H1 (cell line): Measurements from ENCODE around the gene CRADD. TPM values are rescaled to one million over a fixed set of nuclear protein-coding genes. Genes with fewer than 3 reads are reported as not detected.
"Not testable (repeated sequence)": the region's sequence is repeated elsewhere in the genome, so short reads cannot be mapped to it uniquely, and the experiment has no call there.

ENCODE experiments used
- CTCF ChIA-PET: fragments of 300-600 bp; sonication (Branson Sonifier 250); formaldehyde crosslinking; loops from one replicate; lab custom pipeline; 2021; ENCODE audit not compliant: partially characterized antibody; lab: Charles Lee
- POLR2A ChIA-PET: fragments of 300-600 bp; sonication (Branson Sonifier 250); formaldehyde crosslinking; loops from one replicate; lab custom pipeline; 2021; ENCODE audit warnings: inconsistent platforms; ENCODE audit not compliant: partially characterized antibody; lab: Charles Lee
- DNase-seq, 2 experiments: peaks; one replicate each; pipeline versions ENCODE4 v3.0.0 to v3.0.0-alpha.2; 2010 to 2022; ENCODE audit warnings: low spot score in 2 of 2, low read depth in 1 of 2, mixed read lengths in 1 of 2
- FAIRE-seq: peaks from 2 replicates; lab custom pipeline; 2011; peaks lifted over from hg19 to GRCh38; lab: Jason Lieb, UNC
- H2AFZ ChIP-seq: 2 replicates; pipeline ENCODE4 v1.8.1; 2012; ENCODE audit warnings: low read length, inconsistent platforms
- H2AK5ac ChIP-seq: 2 replicates; pipeline ENCODE4 v1.6.1; 2013; ENCODE audit warnings: low read depth, low read length
- H2BK120ac ChIP-seq: replicated peaks from 2 replicates; pipeline ENCODE3; 2013; ENCODE audit warnings: low read depth, low read length, inconsistent platforms
- H2BK12ac ChIP-seq: 2 replicates; pipeline ENCODE4 v1.6.1; 2013; ENCODE audit warnings: low read depth, low read length
- H2BK15ac ChIP-seq: 2 replicates; pipeline ENCODE4 v1.6.1; 2013; ENCODE audit warnings: low read length
- H2BK20ac ChIP-seq: 2 replicates; pipeline ENCODE4 v1.6.1; 2013; ENCODE audit warnings: low read length
- H2BK5ac ChIP-seq: 2 replicates; pipeline ENCODE4 v1.6.1; 2013; ENCODE audit warnings: low read depth, low read length
- H3K14ac ChIP-seq: 2 replicates; pipeline ENCODE4 v1.6.1; 2013; ENCODE audit warnings: inconsistent platforms; ENCODE audit not compliant: insufficient read length
- H3K18ac ChIP-seq: 2 replicates; pipeline ENCODE4 v1.6.1; 2013; ENCODE audit warnings: low read length; ENCODE audit errors: extremely low read depth
- H3K23ac ChIP-seq: 2 replicates; pipeline ENCODE4 v1.6.1; 2013; ENCODE audit warnings: inconsistent platforms; ENCODE audit not compliant: insufficient read length
- H3K23me2 ChIP-seq: 2 replicates; pipeline ENCODE4 v1.6.1; 2013; ENCODE audit warnings: low read depth, low read length
- H3K27ac ChIP-seq: 2 replicates; pipeline ENCODE4 v1.6.1; 2011; ENCODE audit warnings: low read depth, low read length, inconsistent platforms
- H3K27me3 ChIP-seq, 4 experiments: replicated peaks in 1 of 4; 1 replicate in 1 of 4; 2 replicates in 3 of 4; pipeline versions ENCODE4 v1.6.1 to v1.8.1; 2011 to 2013; ENCODE audit warnings: low read length in 3 of 4, mild to moderate bottlenecking in 3 of 4, inconsistent platforms in 2 of 4, mixed read lengths in 2 of 4, moderate library complexity in 1 of 4; ENCODE audit not compliant: control insufficient read depth in 3 of 4, insufficient read depth in 3 of 4; ENCODE audit errors: extremely low read depth in 1 of 4
- H3K36me3 ChIP-seq, 4 experiments: 2 replicates each; pipeline versions ENCODE4 v1.6.1 to v1.8.1; 2011 to 2013; ENCODE audit warnings: mild to moderate bottlenecking in 4 of 4, low read length in 3 of 4, moderate library complexity in 2 of 4, control low read depth in 1 of 4, inconsistent platforms in 1 of 4; ENCODE audit not compliant: insufficient read depth in 4 of 4, control insufficient read depth in 2 of 4
- H3K4ac ChIP-seq: replicated peaks from 2 replicates; pipeline ENCODE3; 2013; ENCODE audit warnings: low read length, low read depth, mixed read lengths, inconsistent platforms; ENCODE audit not compliant: insufficient read length
- H3K4me1 ChIP-seq, 4 experiments: replicated peaks in 1 of 4; 1 replicate in 1 of 4; 2 replicates in 3 of 4; pipeline versions ENCODE4 v1.6.1 to v1.8.1; 2011 to 2013; ENCODE audit warnings: low read length in 3 of 4, inconsistent platforms in 2 of 4, mixed read lengths in 1 of 4; ENCODE audit not compliant: insufficient read depth in 4 of 4, control insufficient read depth in 3 of 4
- H3K4me2 ChIP-seq, 2 experiments: 2 replicates each; pipeline versions ENCODE4 v1.6.1 to v1.8.1; 2011 to 2013; ENCODE audit warnings: low read depth in 2 of 2, low read length in 2 of 2, control low read depth in 1 of 2, inconsistent platforms in 1 of 2, mild to moderate bottlenecking in 1 of 2; ENCODE audit not compliant: insufficient read depth in 1 of 2
- H3K4me3 ChIP-seq, 4 experiments: fragments of 200-600, 300-600 bp in 1 of 4; sonication (generic), shearing (Covaris generic), sonication (Bioruptor Twin) in 1 of 4; 2 replicates each; pipeline versions ENCODE4 v1.5.1 to v1.8.1; 2011 to 2016; ENCODE audit warnings: low read length in 4 of 4, low read depth in 3 of 4, control low read depth in 2 of 4, inconsistent platforms in 2 of 4, mild to moderate bottlenecking in 2 of 4, mixed read lengths in 1 of 4, moderate library complexity in 1 of 4; ENCODE audit not compliant: insufficient read depth in 2 of 4; ENCODE audit errors: extremely low read depth in 1 of 4
- H3K56ac ChIP-seq: replicated peaks from 2 replicates; pipeline ENCODE3; 2013; ENCODE audit warnings: low read depth, mild to moderate bottlenecking, mixed read lengths, low read length, inconsistent platforms; ENCODE audit not compliant: insufficient read length
- H3K79me1 ChIP-seq: 2 replicates; pipeline ENCODE4 v1.6.1; 2013; ENCODE audit warnings: low read depth, low read length, control low read depth
- H3K79me2 ChIP-seq, 2 experiments: 2 replicates each; pipeline versions ENCODE4 v1.6.1 to v1.8.1; 2012 to 2013; ENCODE audit warnings: low read length in 2 of 2, mild to moderate bottlenecking in 2 of 2, inconsistent platforms in 1 of 2; ENCODE audit not compliant: insufficient read depth in 2 of 2, control insufficient read depth in 1 of 2
- H3K9ac ChIP-seq, 4 experiments: replicated peaks in 1 of 4; 1 replicate in 1 of 4; 2 replicates in 3 of 4; pipeline versions ENCODE4 v1.6.1 to v1.8.1; 2011 to 2013; ENCODE audit warnings: low read depth in 3 of 4, low read length in 3 of 4, control low read depth in 2 of 4, mild to moderate bottlenecking in 2 of 4, moderate library complexity in 2 of 4, inconsistent platforms in 1 of 4; ENCODE audit errors: extremely low read depth in 1 of 4
- H3K9me3 ChIP-seq, 2 experiments: 2 replicates each; pipeline versions ENCODE4 v1.6.1 to v1.8.1; 2012 to 2013; ENCODE audit warnings: mild to moderate bottlenecking in 2 of 2, moderate library complexity in 2 of 2, control low read depth in 1 of 2, inconsistent platforms in 1 of 2, low read depth in 1 of 2, low read length in 1 of 2, mixed read lengths in 1 of 2; ENCODE audit not compliant: insufficient read depth in 2 of 2
- H4K20me1 ChIP-seq, 2 experiments: replicated peaks in 1 of 2; 2 replicates each; pipeline versions ENCODE3 to v1.8.1; 2011 to 2013; ENCODE audit warnings: inconsistent platforms in 2 of 2, low read length in 2 of 2, mild to moderate bottlenecking in 1 of 2; ENCODE audit not compliant: insufficient read depth in 2 of 2, control insufficient read depth in 1 of 2
- H4K5ac ChIP-seq: 2 replicates; pipeline ENCODE4 v1.6.1; 2013; ENCODE audit warnings: low read length, low read depth, mixed read lengths, inconsistent platforms; ENCODE audit not compliant: insufficient read length
- H4K8ac ChIP-seq: 2 replicates; pipeline ENCODE4 v1.8.0; 2013; ENCODE audit warnings: mild to moderate bottlenecking, moderate library complexity, low read length, inconsistent platforms; ENCODE audit not compliant: insufficient read depth; ENCODE audit errors: extremely low read depth
- H4K91ac ChIP-seq: replicated peaks from 2 replicates; pipeline ENCODE3; 2013; ENCODE audit warnings: low read length, mixed read lengths, inconsistent platforms; ENCODE audit not compliant: insufficient read length
- EGR1 ChIP-seq: IDR thresholded peaks from 2 replicates; pipeline ENCODE4 v1.6.1; 2011; ENCODE audit warnings: low read depth, low read length, borderline replicate concordance
- EP300 ChIP-seq, 2 experiments: IDR thresholded peaks; 1 replicate in 1 of 2; 2 replicates in 1 of 2; pipeline ENCODE4 v1.6.1; 2011 to 2012; ENCODE audit warnings: low read depth in 2 of 2, low read length in 2 of 2, mild to moderate bottlenecking in 2 of 2, borderline replicate concordance in 1 of 2, inconsistent platforms in 1 of 2, moderate library complexity in 1 of 2
- PHF8 ChIP-seq: fragments of 200-600 bp; sonication (generic); conservative IDR thresholded peaks from 2 replicates; pipeline ENCODE4 v1.7.1; 2012; ENCODE audit warnings: low read depth, mild to moderate bottlenecking, inconsistent platforms, low read length, moderate library complexity
- RXRA ChIP-seq: IDR thresholded peaks from 2 replicates; pipeline ENCODE4 v1.6.1; 2011; ENCODE audit warnings: low read depth, mild to moderate bottlenecking, low read length, moderate library complexity; ENCODE audit not compliant: insufficient read depth
- TEAD4 ChIP-seq: IDR thresholded peaks from 2 replicates; pipeline ENCODE4 v1.6.1; 2012; ENCODE audit warnings: low read depth, low read length, inconsistent platforms, mixed read lengths
- YY1 ChIP-seq: IDR thresholded peaks from 2 replicates; pipeline ENCODE4 v1.6.1; 2011; ENCODE audit warnings: low read depth, mild to moderate bottlenecking, low read length
- WGBS, 2 experiments: shearing (Covaris generic) in 1 of 2; methylation state at CpG; one replicate each; pipeline versions ENCODE4 v1.1.6 to v1.1.7; 2013 to 2015; ENCODE audit warnings: low lambda C conversion rate in 2 of 2, mixed read lengths in 2 of 2, inconsistent platforms in 1 of 2, low coverage in 1 of 2, missing lambda C conversion rate in 1 of 2; ENCODE audit not compliant: insufficient replicate concordance in 2 of 2, insufficient coverage in 1 of 2, insufficient read length in 1 of 2; ENCODE audit errors: extremely low coverage in 1 of 2, missing lambda C conversion rate in 1 of 2; 5-methylcytosine and 5-hydroxymethylcytosine counted together
- polyA plus RNA-seq, 7 experiments: library from polyadenylated mRNA; depleted of rRNA in 3 of 7; stranded (reverse) in 5 of 7; unstranded in 2 of 7; fragments of >200 nt in 5 of 7; fragments of 200-250 nt in 2 of 7; gene quantifications; 1 replicate in 5 of 7; 2 replicates in 1 of 7; 4 replicates in 1 of 7; pipeline versions ENCODE4 v1.2.1 to v1.2.3, GENCODE V29; 2011 to 2013; ENCODE audit warnings: missing spikeins in 2 of 7, mixed read lengths in 2 of 7
- total RNA-seq: library from RNA; stranded (reverse); fragmentation: NEBNext Ultra II Directional; extraction: Animal tissue kit (Norgen Biotek cat#: 25700); gene quantifications from 2 replicates; pipeline ENCODE4 v1.2.1, GENCODE V29; 2021

CRADD gene
- total and polyA plus RNA-seq, 2 of the 8 experiments (the other 6 are each of a cell fraction or from before 2014, with no cell fraction given), result 8.1 to 15.4 TPM

- no peak for TF ChIP-seq EP300 (IDR thresholded peaks at IDR 0.05; ENCODE audit: borderline replicate concordance in 1 of 2, low read depth in 2 of 2, low read length in 2 of 2)
- TF ChIP-seq TEAD4, result no peak
- TF ChIP-seq EGR1, result no peak
- TF ChIP-seq RXRA, result no peak
- TF ChIP-seq YY1, result no peak
- TF ChIP-seq PHF8, result no peak
Observed at GRCh38 chr12:93870020-93870795, 193.0 kb downstream of the CRADD start (continued).

- H2BK20ac ChIP-seq, H3K4me2 ChIP-seq, DNase-seq, H2BK5ac ChIP-seq, H3K79me2 ChIP-seq, H2BK15ac ChIP-seq, H4K5ac ChIP-seq, H4K91ac ChIP-seq, H3K14ac ChIP-seq, H3K56ac ChIP-seq, H2AFZ ChIP-seq, H3K9ac ChIP-seq, H3K9me3 ChIP-seq, H3K27ac ChIP-seq, H3K27me3 ChIP-seq, H2BK120ac ChIP-seq, POLR2A ChIA-PET, H3K79me1 ChIP-seq, H2AK5ac ChIP-seq, H3K18ac ChIP-seq, H3K4me3 ChIP-seq, H3K23ac ChIP-seq, H3K36me3 ChIP-seq, H3K23me2 ChIP-seq, H4K8ac ChIP-seq, H4K20me1 ChIP-seq, H3K4me1 ChIP-seq, H2BK12ac ChIP-seq, H3K4ac ChIP-seq, FAIRE-seq: not testable (repeated sequence)
- WGBS, 2 experiments, result 85% methylated on average over 1 of the region's 1 CpG; no CpG with 5 or more reads in 1 of the 2 experiments
- CTCF ChIA-PET, result interaction anchor here (1.0 to 1.1 kb wide), 2 partner anchors 230 to 333 kb away, joined by 3 to 5 read pairs; no protein-coding TSS in a partner anchor
Observed at GRCh38 chr12:93871566-93871965, 194.4 kb downstream of the CRADD start.
